T-helper 17 cell (primary cell): ENCODE results near the gene SLC25A22. TPM values are rescaled to one million over a fixed set of nuclear protein-coding genes. Genes with fewer than 3 reads are reported as not detected.

Source experiments
- ATAC-seq: fragments of 150-1000 bp; cut with Tn5 transposase; 2 replicates; pipeline ENCODE4 v1.10.0; 2021; ENCODE audit warnings: mild to moderate bottlenecking, moderate library complexity
- DNase-seq, 3 donors: peaks; one replicate each; pipeline versions ENCODE4 v3.0.0 to v3.0.0-alpha.2; 2020 to 2021
- H3K9me3 ChIP-seq: one replicate; pipeline ENCODE4 v1.7.0; 2013; ENCODE audit warnings: low read length, mild to moderate bottlenecking; ENCODE audit not compliant: control insufficient read depth, poor library complexity, severe bottlenecking
- H3K27ac Mint-ChIP-seq: one replicate; pipeline ENCODE4 v1.8.0; 2022; ENCODE audit warnings: mild to moderate bottlenecking, moderate library complexity, mixed read lengths
- H3K27me3 Mint-ChIP-seq: one replicate; pipeline ENCODE4 v1.8.0; 2022; ENCODE audit warnings: mixed read lengths
- H3K36me3 Mint-ChIP-seq: one replicate; pipeline ENCODE4 v1.8.0; 2022; ENCODE audit warnings: low read depth, mixed read lengths
- H3K4me1 Mint-ChIP-seq: one replicate; pipeline ENCODE4 v1.8.0; 2022; ENCODE audit warnings: mild to moderate bottlenecking, mixed read lengths
- H3K4me3 Mint-ChIP-seq: one replicate; pipeline ENCODE4 v1.8.0; 2022; ENCODE audit warnings: mild to moderate bottlenecking, moderate library complexity, mixed read lengths
- total RNA-seq, 4 donors: library from RNA in 2 of 4; stranded (reverse) in 2 of 4; gene quantifications; one replicate each; pipeline ENCODE4 v1.2.3 and lab custom pipeline; 2022 to 2026

SLC25A22 gene
- total RNA-seq, 2 donors from 2014 or later, result 16.4 to 20.3 TPM

DNA sequence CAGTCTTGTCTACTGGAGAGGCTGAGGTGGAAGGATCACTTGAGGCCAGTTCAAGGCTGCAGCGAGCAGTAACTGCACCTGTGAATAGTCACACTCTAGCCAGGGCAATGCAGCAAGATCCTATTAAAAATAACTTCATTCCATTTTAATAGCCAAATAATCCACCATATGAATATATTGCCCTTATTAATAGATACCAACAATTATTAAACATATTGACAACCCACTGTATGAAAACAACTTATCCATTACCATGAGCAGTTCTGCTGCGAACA lies 31.2 kb downstream of the SLC25A22 start:
- H3K9me3 ChIP-seq, result no peaks in the 10 kb centered on the region
- Mint-ChIP-seq H3K27ac (no peak overlapping the region), H3K36me3 (no peaks in the 10 kb centered on the region), H3K4me1 (no peaks in the 10 kb centered on the region), H3K4me3 (no peak overlapping the region), H3K27me3 (no peaks in the 10 kb centered on the region)
- ATAC-seq (no peak), DNase-seq (no peak)

DNA sequence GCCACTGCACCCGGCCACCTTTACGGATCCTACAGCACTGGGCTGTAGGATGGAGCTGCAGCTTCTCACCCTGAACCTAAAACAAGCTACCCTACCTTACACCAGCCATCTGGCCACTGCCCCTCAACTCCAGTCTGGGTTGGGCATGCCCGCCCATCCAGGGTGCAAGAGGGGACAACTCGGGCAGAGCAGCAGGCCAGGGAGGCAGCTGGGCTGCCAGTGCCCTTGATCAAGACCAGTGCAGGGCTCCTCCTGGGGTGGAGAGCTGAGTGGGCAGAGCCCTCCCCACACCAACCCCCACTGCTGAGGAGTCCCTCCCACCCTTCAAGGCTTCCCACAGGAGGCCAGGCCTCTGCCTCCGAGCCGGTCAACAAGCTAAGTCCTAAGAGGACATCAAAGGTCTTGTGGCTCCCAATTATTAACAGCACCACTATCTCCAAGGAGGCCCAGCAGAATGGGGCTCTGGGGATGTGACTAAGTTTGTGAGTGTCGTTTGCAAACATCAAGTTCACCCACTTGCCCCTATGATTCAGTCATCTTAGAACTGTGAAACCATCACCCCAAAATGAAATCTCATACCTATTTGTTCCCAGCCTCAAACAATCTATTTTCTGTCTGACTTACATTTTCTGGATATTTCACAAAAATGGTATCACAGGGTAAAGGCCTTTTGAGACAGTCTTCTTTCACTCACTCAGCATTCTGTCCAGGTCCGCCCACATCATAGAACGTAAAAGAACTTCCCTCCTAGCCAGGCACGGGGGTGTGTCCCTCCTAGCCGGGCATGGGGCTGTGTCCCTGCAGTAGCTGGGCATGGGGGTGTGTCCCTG lies 31.8 kb downstream of the SLC25A22 start:
- ATAC-seq (no peak), DNase-seq (no peak)
- H3K27me3 Mint-ChIP-seq, result no peaks in the 10 kb centered on the region
- no peaks in the 10 kb centered on the region for H3K36me3 Mint-ChIP-seq
- no peaks in the 10 kb centered on the region for H3K4me1 Mint-ChIP-seq
- no peaks in the 10 kb centered on the region for H3K9me3 ChIP-seq
- H3K27ac Mint-ChIP-seq, result no peak overlapping the region
- H3K4me3 Mint-ChIP-seq, result no peak overlapping the region

DNA sequence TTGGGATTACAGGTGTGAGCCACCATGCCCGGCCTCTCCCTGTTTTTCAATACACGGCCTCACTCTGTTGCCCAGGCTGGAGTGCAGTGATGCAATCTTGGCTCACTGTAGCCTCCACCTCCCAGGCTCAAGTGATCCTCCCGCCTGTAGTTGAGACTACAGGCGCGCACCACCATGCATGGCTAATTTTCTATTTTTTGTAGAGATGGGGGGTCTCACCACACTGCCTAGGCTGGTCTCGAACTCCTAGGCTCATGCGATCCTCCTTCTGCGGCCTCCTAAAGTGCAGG lies 32.3 kb downstream of the SLC25A22 start:
- Mint-ChIP-seq H3K4me1 (no peaks in the 10 kb centered on the region), H3K4me3 (no peak overlapping the region), H3K27ac (no peak overlapping the region), H3K36me3 (no peaks in the 10 kb centered on the region), H3K27me3 (no peaks in the 10 kb centered on the region)
- no peaks in the 10 kb centered on the region for H3K9me3 ChIP-seq
- ATAC-seq, result no peak
- DNase-seq, result no peak

DNA sequence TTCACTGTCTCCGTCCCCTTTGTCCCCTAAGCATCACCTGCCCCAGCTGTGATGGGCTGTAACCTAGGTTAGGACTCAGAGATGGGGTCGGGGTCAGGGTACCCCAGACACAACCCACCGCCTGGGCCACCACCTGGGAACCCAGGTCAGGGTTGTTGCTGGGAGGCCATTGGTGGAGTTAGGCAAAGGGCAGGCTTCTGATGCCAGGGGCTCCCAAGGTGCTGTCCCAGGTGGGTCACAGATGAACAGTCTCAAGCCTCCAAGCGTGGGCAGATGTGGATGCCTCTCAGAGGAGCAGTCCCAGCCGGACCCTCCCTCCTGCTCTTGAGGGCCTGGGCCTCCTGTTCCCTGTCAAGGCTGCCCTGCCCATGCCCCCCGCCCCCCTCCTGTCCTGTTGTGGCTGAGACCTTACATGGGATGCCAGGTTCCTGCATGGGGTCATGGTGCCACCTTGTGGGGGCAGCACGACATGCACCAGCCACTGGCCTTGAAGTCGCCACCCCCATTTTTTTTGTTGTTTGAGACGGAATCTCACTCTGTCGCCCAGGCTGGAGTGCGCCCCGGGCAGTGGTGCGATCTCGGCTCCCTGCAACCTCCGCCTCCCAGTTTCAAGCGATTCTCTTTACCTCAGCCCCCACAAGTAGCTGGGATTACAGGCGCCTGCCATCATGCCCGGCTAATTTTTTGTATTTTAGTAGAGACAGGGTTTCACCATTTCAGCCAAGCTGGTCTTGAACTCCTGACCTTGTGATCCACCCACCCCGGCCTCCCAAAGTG lies 32.9 kb downstream of the SLC25A22 start:
- Mint-ChIP-seq H3K27me3 (no peaks in the 10 kb centered on the region), H3K36me3 (no peaks in the 10 kb centered on the region), H3K27ac (no peak overlapping the region), H3K4me1 (no peaks in the 10 kb centered on the region), H3K4me3 (no peak overlapping the region)
- DNase-seq, result peak; percentile 35 to 57 (median 49)
- ATAC-seq, result peak; percentile 89
- H3K9me3 ChIP-seq, result no peaks in the 10 kb centered on the region

DNA sequence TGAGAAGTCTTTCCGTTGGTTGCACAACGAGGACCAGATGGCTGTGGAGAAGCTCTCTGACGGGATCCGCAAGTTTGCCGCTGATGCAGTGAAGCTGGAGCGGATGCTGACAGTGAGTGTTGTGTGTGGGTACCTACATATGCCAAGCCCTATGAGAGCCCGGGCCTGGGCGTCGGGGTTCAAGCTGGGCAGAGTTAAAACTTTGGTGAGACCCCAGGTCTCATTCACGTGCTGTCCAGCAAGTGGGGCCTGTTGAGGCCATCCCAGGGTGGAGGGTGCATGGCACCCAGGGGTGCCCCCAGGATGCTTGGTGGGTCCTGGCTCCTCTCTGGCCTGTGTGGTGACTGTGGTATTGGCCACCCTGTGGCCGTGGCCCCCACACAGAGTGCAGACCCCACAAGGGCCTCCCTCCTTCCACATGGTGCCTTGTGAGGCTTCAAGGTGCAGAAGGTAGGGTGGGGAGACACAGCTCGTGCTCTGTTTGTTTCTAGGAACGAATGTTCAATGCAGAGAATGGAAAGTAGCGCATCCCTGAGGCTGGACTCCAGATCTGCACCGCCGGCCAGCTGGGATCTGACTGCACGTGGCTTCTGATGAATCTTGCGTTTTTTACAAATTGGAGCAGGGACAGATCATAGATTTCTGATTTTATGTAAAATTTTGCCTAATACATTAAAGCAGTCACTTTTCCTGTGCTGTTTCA lies 33.6 kb downstream of the SLC25A22 start:
- Mint-ChIP-seq H3K27me3 (no peaks in the 10 kb centered on the region), H3K36me3 (no peaks in the 10 kb centered on the region), H3K4me3 (no peak overlapping the region), H3K27ac (no peak overlapping the region), H3K4me1 (no peaks in the 10 kb centered on the region)
- H3K9me3 ChIP-seq, result no peaks in the 10 kb centered on the region
- ATAC-seq (no peak), DNase-seq (no peak)

DNA sequence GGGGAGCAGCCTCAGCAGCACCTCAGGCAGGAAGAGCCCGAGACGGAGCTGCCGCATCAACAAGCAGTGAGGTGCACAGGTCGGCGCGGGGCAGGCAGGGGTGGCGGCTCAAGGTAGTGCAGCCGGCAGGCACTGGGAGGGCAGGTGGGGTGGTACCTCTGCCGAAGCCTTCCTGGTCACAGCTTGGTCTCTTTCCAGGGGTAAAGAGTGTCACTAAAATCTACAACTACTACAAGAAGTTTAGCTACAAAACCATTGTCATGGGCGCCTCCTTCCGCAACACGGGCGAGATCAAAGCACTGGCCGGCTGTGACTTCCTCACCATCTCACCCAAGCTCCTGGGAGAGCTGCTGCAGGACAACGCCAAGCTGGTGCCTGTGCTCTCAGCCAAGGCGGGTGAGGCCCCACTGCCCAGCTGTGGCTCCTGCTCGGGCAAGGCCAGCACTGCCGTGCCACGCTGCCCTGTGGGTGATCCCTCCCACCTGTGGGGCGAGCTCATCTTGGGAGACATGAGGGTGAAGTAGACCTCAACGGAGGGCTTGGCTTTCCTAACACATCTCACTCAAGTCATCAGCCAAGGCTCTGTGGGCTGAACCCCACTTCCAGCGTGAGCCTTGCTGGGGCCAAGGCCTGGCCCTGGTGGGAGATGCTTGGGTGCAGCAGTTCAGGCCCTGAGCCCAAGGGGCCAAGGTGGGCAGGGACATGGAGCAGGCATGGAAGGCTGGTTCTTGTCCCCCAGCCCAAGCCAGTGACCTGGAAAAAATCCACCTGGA lies 34.3 kb downstream of the SLC25A22 start:
- no peak for DNase-seq
- no peaks in the 10 kb centered on the region for H3K9me3 ChIP-seq
- no peak overlapping the region for H3K27ac Mint-ChIP-seq
- no peak overlapping the region for H3K4me3 Mint-ChIP-seq
- no peaks in the 10 kb centered on the region for H3K36me3 Mint-ChIP-seq
- no peaks in the 10 kb centered on the region for H3K27me3 Mint-ChIP-seq
- no peak for ATAC-seq
- H3K4me1 Mint-ChIP-seq, result no peaks in the 10 kb centered on the region

DNA sequence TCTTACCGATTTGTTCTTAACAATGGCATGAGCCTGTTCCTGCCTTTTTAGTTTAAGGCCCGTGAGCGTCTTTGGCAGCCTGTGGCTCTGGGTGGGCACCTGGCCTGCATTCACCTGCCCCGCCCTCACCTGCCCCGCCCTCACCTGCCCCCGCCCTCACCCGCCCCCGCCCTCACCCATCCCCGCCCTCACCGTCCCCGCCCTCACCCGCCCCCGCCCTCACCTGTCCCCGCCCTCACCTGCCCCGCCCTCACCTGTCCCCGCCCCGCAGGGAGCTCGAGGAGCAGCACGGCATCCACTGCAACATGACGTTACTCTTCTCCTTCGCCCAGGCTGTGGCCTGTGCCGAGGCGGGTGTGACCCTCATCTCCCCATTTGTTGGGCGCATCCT lies 35.0 kb downstream of the SLC25A22 start:
- Mint-ChIP-seq H3K4me3 (no peak overlapping the region), H3K27ac (no peak overlapping the region), H3K27me3 (no peaks in the 10 kb centered on the region), H3K36me3 (no peaks in the 10 kb centered on the region), H3K4me1 (no peaks in the 10 kb centered on the region)
- DNase-seq, result no peak
- no peaks in the 10 kb centered on the region for H3K9me3 ChIP-seq
- no peak for ATAC-seq

DNA sequence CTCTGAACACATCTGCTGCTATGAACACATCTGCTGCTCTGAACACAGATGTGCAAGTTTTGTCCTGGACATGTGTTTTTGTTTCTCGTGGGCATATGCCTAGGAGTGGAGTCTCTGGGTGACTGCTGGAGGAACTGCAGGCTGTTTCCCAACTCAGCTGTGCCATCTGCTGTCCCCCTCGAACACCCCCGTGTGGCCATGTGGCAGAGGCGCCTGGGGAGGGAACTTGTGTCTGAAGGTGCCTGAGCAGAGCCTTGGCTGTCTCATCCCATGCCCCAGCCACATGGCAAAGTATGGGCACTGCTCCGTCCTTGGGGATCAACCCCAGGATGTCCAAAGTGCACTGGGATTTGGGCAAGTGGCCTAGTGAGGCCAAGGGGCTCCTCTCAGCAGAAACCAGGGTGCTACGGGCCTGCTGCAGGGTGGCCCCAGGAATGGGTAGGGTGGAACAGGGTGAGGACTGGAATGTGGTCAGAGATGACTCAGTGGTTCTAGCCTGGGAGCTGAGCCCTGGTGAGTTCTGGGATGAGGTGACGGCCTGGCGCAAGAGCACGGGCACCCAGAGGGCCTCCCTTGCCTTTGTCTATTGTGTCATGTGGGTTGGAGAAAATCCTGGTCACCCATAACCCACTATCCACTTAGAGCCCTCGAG lies 35.5 kb downstream of the SLC25A22 start:
- H3K4me3 Mint-ChIP-seq, result no peak overlapping the region
- no peaks in the 10 kb centered on the region for H3K27me3 Mint-ChIP-seq
- DNase-seq (no peak), ATAC-seq (no peak)
- H3K9me3 ChIP-seq, result no peaks in the 10 kb centered on the region
- peak overlapping the region; percentile 45 for H3K27ac Mint-ChIP-seq
- no peaks in the 10 kb centered on the region for H3K36me3 Mint-ChIP-seq
- H3K4me1 Mint-ChIP-seq, result no peaks in the 10 kb centered on the region

DNA sequence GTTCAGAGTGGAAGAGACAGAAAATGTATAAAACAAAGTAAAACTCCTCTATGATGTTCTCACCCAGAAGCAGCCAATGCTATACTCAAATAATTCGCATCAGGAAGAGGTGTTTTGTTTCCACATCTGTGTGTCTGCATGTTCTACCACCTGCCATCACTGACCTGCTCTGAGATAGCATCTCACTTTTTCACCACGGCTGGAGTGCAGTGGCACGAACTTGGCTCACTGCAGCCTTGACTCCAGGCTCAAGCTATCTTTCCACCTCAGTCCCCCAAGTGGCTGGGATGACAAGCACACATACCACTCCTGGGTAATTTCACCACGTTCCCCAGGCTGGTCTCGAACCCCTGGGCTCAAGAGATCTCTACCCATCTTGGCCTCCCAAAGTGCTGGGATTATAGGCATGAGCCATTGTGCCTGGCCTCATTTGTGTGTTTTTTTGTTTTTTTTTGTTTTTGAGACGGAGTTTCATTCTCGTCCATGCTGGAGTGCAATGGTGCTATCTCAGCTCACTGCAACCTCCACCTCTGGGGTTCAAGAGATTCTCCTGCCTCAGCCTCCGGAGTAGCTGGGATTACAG lies 36.5 kb downstream of the SLC25A22 start:
- Mint-ChIP-seq H3K4me3 (no peak overlapping the region), H3K27ac (peak overlapping the region; percentile 45), H3K36me3 (no peaks in the 10 kb centered on the region), H3K4me1 (peaks cover 2% of the 10 kb centered on the region), H3K27me3 (no peaks in the 10 kb centered on the region)
- no peaks in the 10 kb centered on the region for H3K9me3 ChIP-seq
- ATAC-seq (no peak), DNase-seq (no peak)

DNA sequence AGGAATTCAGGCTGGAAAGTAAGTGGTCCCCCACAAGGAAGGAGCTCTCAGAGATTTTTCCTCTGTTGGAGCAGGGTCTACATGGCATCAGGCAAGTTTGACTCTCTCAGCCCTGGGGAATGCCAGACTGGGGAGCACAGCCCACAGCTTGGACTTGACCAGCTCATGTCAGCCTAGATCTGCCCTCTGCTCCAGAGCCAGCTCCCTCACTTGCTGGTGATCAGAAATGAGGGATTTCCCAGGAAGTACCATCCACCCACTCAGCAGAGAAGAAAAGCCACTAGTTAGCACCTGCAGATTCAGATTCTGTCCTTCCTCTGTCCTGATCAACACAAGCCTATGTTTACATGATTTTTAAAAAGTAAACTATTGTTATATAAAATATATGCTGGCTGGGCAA lies 37.8 kb downstream of the SLC25A22 start:
- ATAC-seq, result no peak
- Mint-ChIP-seq H3K4me1 (peaks cover 2% of the 10 kb centered on the region), H3K36me3 (no peaks in the 10 kb centered on the region)

DNA sequence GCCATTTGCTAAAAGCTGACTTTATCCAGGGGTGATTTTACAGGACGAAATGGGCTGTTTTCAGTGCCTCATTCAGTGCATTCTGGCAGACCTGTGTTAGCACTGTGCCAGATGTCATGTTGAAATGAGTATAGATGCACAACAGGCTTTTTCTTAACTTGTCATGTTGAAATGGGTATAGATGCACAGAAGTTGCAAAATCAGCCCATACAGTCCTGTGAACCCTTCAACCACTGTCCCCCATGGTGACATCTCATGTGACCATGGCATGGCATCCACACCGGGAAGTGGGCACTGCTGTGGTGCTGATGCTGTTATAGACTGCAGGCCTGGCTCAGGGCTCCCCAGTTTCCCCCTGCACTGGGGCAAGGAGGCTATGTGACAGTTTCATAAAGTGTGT lies 48.4 kb downstream of the SLC25A22 start:
- H3K9me3 ChIP-seq, result no peaks in the 10 kb centered on the region
- DNase-seq (no peak), ATAC-seq (no peak)
- H3K4me1 Mint-ChIP-seq, result peaks cover 8% of the 10 kb centered on the region
- peak overlapping the region; percentile 12 for H3K4me3 Mint-ChIP-seq
- no peaks in the 10 kb centered on the region for H3K27me3 Mint-ChIP-seq
- H3K36me3 Mint-ChIP-seq, result no peaks in the 10 kb centered on the region
- H3K27ac Mint-ChIP-seq, result peak overlapping the region; percentile 24

More for the DNA sequence above, 37.8 kb downstream of the SLC25A22 start:
- H3K9me3 ChIP-seq, result no peaks in the 10 kb centered on the region
- no peak for DNase-seq
- Mint-ChIP-seq H3K4me3 (no peak overlapping the region), H3K27ac (no peak overlapping the region), H3K27me3 (no peaks in the 10 kb centered on the region)

DNA sequence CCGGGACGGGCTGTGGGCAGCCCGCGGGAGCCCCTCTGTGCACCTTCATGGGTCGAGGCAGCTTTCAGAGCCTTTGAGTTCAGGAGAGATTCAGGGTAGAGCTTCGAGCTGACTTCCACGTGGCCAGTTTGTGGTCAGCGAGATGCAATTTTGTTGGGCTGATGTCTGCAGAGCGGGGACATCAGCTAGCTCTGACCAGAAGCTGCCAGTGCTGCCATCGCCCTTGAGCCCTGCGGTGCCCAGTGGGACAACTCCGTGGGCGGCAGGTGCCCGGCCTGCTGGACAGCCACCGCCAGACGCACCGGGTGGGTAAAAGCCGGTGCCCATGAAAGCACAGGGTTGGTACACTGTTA lies 50.1 kb downstream of the SLC25A22 start:
- peak overlapping the region; percentile 74 for H3K27ac Mint-ChIP-seq
- no peaks in the 10 kb centered on the region for H3K36me3 Mint-ChIP-seq
- H3K4me1 Mint-ChIP-seq, result peaks cover 8% of the 10 kb centered on the region
- no peaks in the 10 kb centered on the region for H3K9me3 ChIP-seq
- no peaks in the 10 kb centered on the region for H3K27me3 Mint-ChIP-seq
- DNase-seq (no peak), ATAC-seq (no peak)
- H3K4me3 Mint-ChIP-seq, result peak overlapping the region; percentile 86
